Endothelial cell of umbilical vein (primary cell): Measurements from ENCODE around the gene FIZ1. TPM values are rescaled to one million over a fixed set of nuclear protein-coding genes. Genes with fewer than 3 reads are reported as not detected.
A peak's percentile ranks its signal among the peaks of the same experiment; 100 is the strongest.

Experiments
- BruUV-seq: library from RNA; stranded (reverse); fragments of 400-500 nt; replicated peaks from 2 replicates; lab custom pipeline; 2021; lab: Mats Ljungman, UMichigan
- CTCF ChIA-PET: fragments of 300-600, 350-600 bp; sonication (Branson Sonifier 250); formaldehyde crosslinking; loops from one replicate; lab custom pipeline; 2021; ENCODE audit warnings: antibody characterized with exemption, inconsistent platforms; lab: Charles Lee
- POLR2A ChIA-PET: fragments of 300-600, 350-600 bp; sonication (Branson Sonifier 250); formaldehyde crosslinking; loops from one replicate; lab custom pipeline; 2021; ENCODE audit warnings: antibody characterized with exemption, inconsistent platforms; lab: Charles Lee
- DNase-seq: peaks from one replicate; pipeline ENCODE4 v3.0.0-alpha.2; 2011; ENCODE audit warnings: low read depth, low spot score
- FAIRE-seq: peaks from 2 replicates; lab custom pipeline; 2011; peaks lifted over from hg19 to GRCh38; lab: Jason Lieb, UNC
- H2AFZ ChIP-seq: 2 replicates; pipeline ENCODE4 v1.6.0; 2012; ENCODE audit warnings: low read depth, low read length, control low read depth, inconsistent platforms
- H3K27ac ChIP-seq: 2 replicates; pipeline ENCODE4 v1.5.1; 2011; ENCODE audit warnings: low read depth, mild to moderate bottlenecking, control low read depth, low read length, moderate library complexity; ENCODE audit not compliant: insufficient read depth
- H3K27me3 ChIP-seq, 2 experiments: 2 replicates each; pipeline versions ENCODE4 v1.6.0 to v1.6.1; 2011; ENCODE audit warnings: low read length in 2 of 2, mixed read lengths in 1 of 2; ENCODE audit not compliant: control insufficient read depth in 2 of 2, insufficient read depth in 2 of 2
- H3K36me3 ChIP-seq, 2 experiments: 2 replicates in 1 of 2; 3 replicates in 1 of 2; pipeline ENCODE4 v1.5.1; 2011; ENCODE audit warnings: low read length in 2 of 2, mild to moderate bottlenecking in 1 of 2, moderate library complexity in 1 of 2; ENCODE audit not compliant: control insufficient read depth in 2 of 2, insufficient read depth in 2 of 2; ENCODE audit errors: extremely low read depth in 1 of 2
- H3K4me1 ChIP-seq: 3 replicates; pipeline ENCODE4 v1.5.1; 2011; ENCODE audit warnings: mild to moderate bottlenecking, low read length; ENCODE audit not compliant: control insufficient read depth, insufficient read depth; ENCODE audit errors: extremely low read depth
- H3K4me2 ChIP-seq: 2 replicates; pipeline ENCODE4 v1.6.1; 2011; ENCODE audit warnings: low read length, control low read depth, mixed read lengths; ENCODE audit not compliant: insufficient read depth
- H3K4me3 ChIP-seq, 3 experiments: fragments of 200-600 bp in 1 of 3; sonication (generic), shearing (Covaris generic) in 1 of 3; replicated peaks in 1 of 3; 2 replicates each; pipeline ENCODE4 v1.5.1; 2011 to 2016; ENCODE audit warnings: control low read depth in 3 of 3, low read length in 3 of 3, mild to moderate bottlenecking in 2 of 3, inconsistent platforms in 1 of 3, low read depth in 1 of 3, moderate library complexity in 1 of 3; ENCODE audit not compliant: insufficient read depth in 1 of 3
- H3K79me2 ChIP-seq: 2 replicates; pipeline ENCODE4 v1.6.0; 2012; ENCODE audit warnings: low read length, inconsistent platforms; ENCODE audit not compliant: control insufficient read depth, insufficient read depth
- H3K9ac ChIP-seq: replicated peaks from 2 replicates; pipeline ENCODE3; 2011; ENCODE audit warnings: low read length, control low read depth; ENCODE audit not compliant: insufficient read depth; ENCODE audit errors: extremely low read depth
- H3K9me1 ChIP-seq: replicated peaks from 3 replicates; pipeline ENCODE4 v1.6.0; 2011; ENCODE audit warnings: mild to moderate bottlenecking, low read length; ENCODE audit not compliant: control insufficient read depth, insufficient read depth; ENCODE audit errors: extremely low read depth
- H3K9me3 ChIP-seq: replicated peaks from 2 replicates; pipeline ENCODE4 v1.5.1; 2012; ENCODE audit warnings: low read length, inconsistent platforms; ENCODE audit not compliant: control insufficient read depth, insufficient read depth
- H4K20me1 ChIP-seq: replicated peaks from 2 replicates; pipeline ENCODE3; 2011; ENCODE audit warnings: mild to moderate bottlenecking, low read length; ENCODE audit not compliant: control insufficient read depth, insufficient read depth; ENCODE audit errors: extremely low read depth
- EZH2 ChIP-seq: IDR thresholded peaks from 2 replicates; pipeline ENCODE4 v1.6.1; 2012; ENCODE audit warnings: borderline replicate concordance, low read depth, mild to moderate bottlenecking, moderate library complexity, low read length, inconsistent platforms; ENCODE audit not compliant: severe bottlenecking
- FOS ChIP-seq: IDR thresholded peaks from 2 replicates; pipeline ENCODE4 v1.6.1; 2011; ENCODE audit warnings: mild to moderate bottlenecking, low read length, moderate library complexity, borderline replicate concordance; ENCODE audit not compliant: insufficient read depth
- GATA2 ChIP-seq: IDR thresholded peaks from 2 replicates; pipeline ENCODE4 v1.7.0; 2011; ENCODE audit warnings: low read depth, mild to moderate bottlenecking, moderate library complexity, mixed read lengths, low read length; ENCODE audit not compliant: insufficient read length, insufficient read depth
- JUN ChIP-seq: IDR thresholded peaks from 2 replicates; pipeline ENCODE4 v1.6.1; 2011; ENCODE audit warnings: borderline replicate concordance, low read depth; ENCODE audit not compliant: insufficient read length, insufficient read depth
- MAX ChIP-seq: IDR thresholded peaks from 2 replicates; pipeline ENCODE4 v1.6.1; 2011; ENCODE audit not compliant: insufficient read depth, insufficient read length
- MYC ChIP-seq: IDR thresholded peaks from one replicate; pipeline ENCODE4 v1.6.1; 2011; ENCODE audit warnings: mild to moderate bottlenecking, low read depth, low read length
- POLR2A ChIP-seq: IDR thresholded peaks from 2 replicates; pipeline ENCODE4 v1.6.1; 2012; ENCODE audit warnings: low read depth, mild to moderate bottlenecking, control low read depth, low read length
- POLR2AphosphoS5 ChIP-seq: IDR thresholded peaks from 2 replicates; pipeline ENCODE4 v1.6.1; 2012; ENCODE audit warnings: low read depth, mild to moderate bottlenecking, control low read depth, low read length, moderate library complexity; ENCODE audit not compliant: insufficient read depth
- dilution Hi-C: fragments of 300-500 bp; cut with MboI; formaldehyde crosslinking; loops from one replicate; pipeline ENCODE4 v1.15.0; 2019; ENCODE audit warnings: low sequenced_read_pairs; ENCODE audit not compliant: extremely low pct_ligation_motif_present
- intact Hi-C: fragments of 100-400 bp; cut with micrococcal nuclease; formaldehyde crosslinking; loops from one replicate; pipeline ENCODE4 v1.10.0; 2022
- polyA plus RNA-seq, 4 experiments: library from polyadenylated mRNA; depleted of rRNA in 3 of 4; stranded (reverse) in 3 of 4; unstranded in 1 of 4; fragments of >200 nt; gene quantifications; 2 replicates each; pipeline versions ENCODE4 v1.2.1 to v1.2.3, GENCODE V29; 2011 to 2012; ENCODE audit warnings: missing spikeins in 1 of 4
- total RNA-seq: library from RNA; stranded (reverse); gene quantifications from 2 replicates; pipeline ENCODE4 v1.2.3, GENCODE V29; 2021
- TF ChIP-seq, protein P1 (sequence below), 2 donors: IDR thresholded peaks; 1 replicate in 1 of 2; 2 replicates in 1 of 2; pipeline ENCODE4 v1.5.1; 2011; ENCODE audit warnings: low read length in 2 of 2, mild to moderate bottlenecking in 2 of 2, moderate library complexity in 2 of 2, control low read depth in 1 of 2, inconsistent platforms in 1 of 2, low read depth in 1 of 2; ENCODE audit not compliant: insufficient read depth in 1 of 2; ENCODE audit errors: extremely low read depth in 1 of 2

The FIZ1 gene
- total and polyA plus RNA-seq, 2 donors (not counting 3 experiments of a cell fraction or from before 2014, with no cell fraction given) = 6.6 to 15.6 TPM

DNA sequence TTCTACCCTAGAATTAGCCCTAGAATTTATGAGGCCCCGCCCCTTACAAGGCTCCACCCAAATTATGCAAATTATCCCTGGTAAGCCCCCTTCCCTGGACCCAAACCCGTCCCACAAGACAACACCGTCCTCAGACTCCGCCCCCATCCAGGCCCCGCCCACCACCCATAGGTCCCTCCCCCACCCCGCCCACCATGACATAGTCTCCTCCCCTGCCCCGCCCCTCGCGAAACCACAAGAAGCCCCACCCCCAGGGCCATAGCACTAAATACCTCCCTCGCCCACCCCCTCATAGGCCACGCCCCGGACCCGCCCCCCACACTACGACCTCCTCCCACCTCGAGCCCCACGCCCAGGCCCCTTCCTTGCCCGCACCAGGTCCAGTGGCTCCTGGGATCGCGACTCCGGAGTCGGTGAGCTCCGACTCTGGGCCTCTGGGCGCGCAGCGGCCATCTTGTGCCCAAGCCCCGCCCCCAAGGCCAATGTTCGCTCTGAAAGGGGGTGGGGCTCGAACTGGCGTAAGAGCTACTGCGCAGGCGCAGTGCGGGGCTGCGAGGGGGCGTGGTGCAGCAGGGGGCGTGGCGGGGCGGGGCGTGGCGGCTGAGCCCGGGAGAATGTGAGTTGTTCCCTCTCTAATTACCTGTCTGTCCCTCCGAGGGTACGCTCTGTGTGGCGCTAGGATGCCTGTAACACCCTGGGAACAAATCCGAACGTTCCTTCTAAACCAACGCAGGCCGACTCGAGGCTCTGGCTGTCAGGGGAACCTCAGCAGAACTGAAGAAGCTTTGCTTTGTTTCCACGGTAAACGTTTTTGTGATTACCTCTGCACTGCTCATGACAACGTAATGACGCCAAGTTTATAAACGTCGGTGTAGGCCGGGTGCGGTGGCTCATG is 25.0 kb upstream of the FIZ1 start, which contains the start of gene ZNF784:
TSS of gene ZNF784 (minus strand) at position 458 of the 895 bp plus-strand sequence. CDS start at position 453, 5 bp downstream.
- FAIRE-seq = peak; percentile 89
- CTCF ChIA-PET = interaction anchor here (0.7 to 2.9 kb wide), 10 partner anchors 9 to 483 kb away, joined by 3 to 15 read pairs (median 6); partner anchors contain the start of gene ZNF865
- no TSS peak for BruUV-seq
- H3K9ac ChIP-seq = peak within 1 kb of the TSS; percentile 84
- H3K27me3 ChIP-seq = no peaks in the 10 kb centered on the region
- H3K79me2 ChIP-seq = no peaks in the 10 kb centered on the region
- peaks cover 0 to 3% of the 10 kb centered on the region in 2 experiments for H3K36me3 ChIP-seq
- peak within 1 kb of the TSS; percentile 58 to 78 (median 74) for H3K4me3 ChIP-seq
- peaks cover 6% of the 10 kb centered on the region for H3K4me1 ChIP-seq
- dilution Hi-C loops (no loop called here), intact Hi-C loops (loop anchor here (1.0 kb wide), 3 partner anchors 19 to 163 kb away; partner anchors contain the start of genes FIZ1, ISOC2 and ZNF865)
- H4K20me1 ChIP-seq = no peaks in the 10 kb centered on the region
- no peaks in the 10 kb centered on the region for H3K9me3 ChIP-seq
- peak; percentile 92 for DNase-seq
- TF ChIP-seq POLR2AphosphoS5 (peak; percentile 84), EZH2 (no peak), POLR2A (peak; percentile 80)
- no peaks in the 10 kb centered on the region for H3K9me1 ChIP-seq
- H2AFZ ChIP-seq = peak within 1 kb of the TSS; percentile 100
- peak within 1 kb of the TSS; percentile 94 for H3K4me2 ChIP-seq
- POLR2A ChIA-PET = interaction anchor here (0.6 to 1.4 kb wide), 8 partner anchors 25 to 1151 kb away, joined by 3 to 10 read pairs (median 5); partner anchors contain the start of genes CDC42EP5, FIZ1 and ZSCAN5A
- H3K27ac ChIP-seq = peak within 1 kb of the TSS; percentile 54

DNA sequence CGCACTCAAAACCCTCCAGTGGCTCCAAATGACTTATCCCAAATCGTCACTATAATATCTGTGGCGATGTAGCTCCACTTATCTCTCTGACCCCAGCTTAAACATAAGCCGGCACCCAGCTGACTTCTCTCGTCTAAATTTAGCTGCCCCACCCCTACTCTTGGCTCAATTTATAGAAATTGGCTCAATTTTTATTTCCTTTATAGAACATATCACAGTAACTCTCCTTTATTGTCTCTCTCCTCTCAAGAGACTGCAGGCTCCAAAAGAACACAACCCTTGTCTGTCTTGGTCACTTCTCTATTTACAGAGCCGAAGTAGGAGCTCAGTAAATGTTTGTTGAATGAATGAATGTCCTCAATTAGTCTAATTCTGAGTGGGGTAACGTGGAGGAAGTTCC is 24.2 kb upstream of the FIZ1 start:
- no peak overlapping the region for H3K4me3 ChIP-seq
- intact Hi-C loops (no loop called here), dilution Hi-C loops (no loop called here)
- H3K27me3 ChIP-seq = no peaks in the 10 kb centered on the region
- no peak overlapping the region for H3K9ac ChIP-seq
- H4K20me1 ChIP-seq = no peaks in the 10 kb centered on the region
- H3K9me1 ChIP-seq = no peaks in the 10 kb centered on the region
- no peaks in the 10 kb centered on the region for H3K79me2 ChIP-seq
- CTCF ChIA-PET = interaction anchor here (1.5 kb wide), 1 partner anchor 15 kb away, joined by 5 read pairs; no protein-coding TSS in a partner anchor
- BruUV-seq = TSS peak; percentile 34
- no peak for FAIRE-seq
- H3K9me3 ChIP-seq = no peaks in the 10 kb centered on the region
- peaks cover 6% of the 10 kb centered on the region for H3K4me1 ChIP-seq
- POLR2A ChIA-PET = interaction anchor here (1.4 kb wide), 1 partner anchor 24 kb away, joined by 8 read pairs; the partner anchor contains the start of gene FIZ1
- peaks cover 0 to 3% of the 10 kb centered on the region in 2 experiments for H3K36me3 ChIP-seq
- H3K4me2 ChIP-seq = no peak overlapping the region
- H3K27ac ChIP-seq = no peak overlapping the region
- no peak overlapping the region for H2AFZ ChIP-seq
- DNase-seq = no peak
- no peak for TF ChIP-seq JUN
- no peak for TF ChIP-seq POLR2AphosphoS5
- TF ChIP-seq MAX = no peak
- TF ChIP-seq MYC = no peak
- no peak for TF ChIP-seq POLR2A
- TF ChIP-seq EZH2 = no peak
- no peak for TF ChIP-seq GATA2
- TF ChIP-seq, protein P1, sequence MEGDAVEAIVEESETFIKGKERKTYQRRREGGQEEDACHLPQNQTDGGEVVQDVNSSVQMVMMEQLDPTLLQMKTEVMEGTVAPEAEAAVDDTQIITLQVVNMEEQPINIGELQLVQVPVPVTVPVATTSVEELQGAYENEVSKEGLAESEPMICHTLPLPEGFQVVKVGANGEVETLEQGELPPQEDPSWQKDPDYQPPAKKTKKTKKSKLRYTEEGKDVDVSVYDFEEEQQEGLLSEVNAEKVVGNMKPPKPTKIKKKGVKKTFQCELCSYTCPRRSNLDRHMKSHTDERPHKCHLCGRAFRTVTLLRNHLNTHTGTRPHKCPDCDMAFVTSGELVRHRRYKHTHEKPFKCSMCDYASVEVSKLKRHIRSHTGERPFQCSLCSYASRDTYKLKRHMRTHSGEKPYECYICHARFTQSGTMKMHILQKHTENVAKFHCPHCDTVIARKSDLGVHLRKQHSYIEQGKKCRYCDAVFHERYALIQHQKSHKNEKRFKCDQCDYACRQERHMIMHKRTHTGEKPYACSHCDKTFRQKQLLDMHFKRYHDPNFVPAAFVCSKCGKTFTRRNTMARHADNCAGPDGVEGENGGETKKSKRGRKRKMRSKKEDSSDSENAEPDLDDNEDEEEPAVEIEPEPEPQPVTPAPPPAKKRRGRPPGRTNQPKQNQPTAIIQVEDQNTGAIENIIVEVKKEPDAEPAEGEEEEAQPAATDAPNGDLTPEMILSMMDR (IDR thresholded peaks at IDR 0.05; ENCODE audit: extremely low read depth in 1 of 2, insufficient read depth in 1 of 2, low read depth in 1 of 2, low read length in 2 of 2) = no peak
- TF ChIP-seq FOS = no peak
